DND-41 (cell line): Measurements from ENCODE around the gene KCNMA1.

Source experiments
- ATAC-seq: fragments of 200-7000 bp; cut with Tn5 transposase; 3 replicates; pipeline ENCODE4 v1.9.1; 2021; ENCODE audit warnings: low read depth; ENCODE audit not compliant: insufficient read depth
- DNase-seq: peaks from one replicate; pipeline ENCODE4 v3.0.0-alpha.2; 2020
- H2AFZ ChIP-seq: 2 replicates; pipeline ENCODE4 v1.6.0; 2012; ENCODE audit warnings: low read depth, low read length
- H3K27ac ChIP-seq: 2 replicates; pipeline ENCODE4 v1.5.1; 2012; ENCODE audit warnings: low read length, inconsistent platforms
- H3K27me3 ChIP-seq: fragments of 200-600 bp; sonication (generic); 2 replicates; pipeline ENCODE4 v1.6.0; 2012; ENCODE audit warnings: low read length, mild to moderate bottlenecking, inconsistent platforms; ENCODE audit not compliant: insufficient read depth, poor library complexity
- H3K36me3 ChIP-seq: 2 replicates; pipeline ENCODE4 v1.5.1; 2012; ENCODE audit warnings: low read length, inconsistent platforms; ENCODE audit not compliant: insufficient read depth
- H3K4me1 ChIP-seq: 2 replicates; pipeline ENCODE4 v1.5.1; 2012; ENCODE audit warnings: mild to moderate bottlenecking, low read length; ENCODE audit not compliant: insufficient read depth
- H3K4me2 ChIP-seq: 2 replicates; pipeline ENCODE4 v1.6.0; 2012; ENCODE audit warnings: mild to moderate bottlenecking, moderate library complexity, low read length, inconsistent platforms; ENCODE audit not compliant: insufficient read depth
- H3K4me3 ChIP-seq, 2 experiments: fragments of 200-600 bp in 1 of 2; shearing (Covaris generic) in 1 of 2; 2 replicates each; pipeline ENCODE4 v1.5.1; 2012 to 2016; ENCODE audit warnings: inconsistent platforms in 2 of 2, low read length in 2 of 2, mild to moderate bottlenecking in 2 of 2, low read depth in 1 of 2, moderate library complexity in 1 of 2
- H3K79me2 ChIP-seq: 2 replicates; pipeline ENCODE4 v1.6.0; 2012; ENCODE audit warnings: low read length, inconsistent platforms; ENCODE audit not compliant: insufficient read depth
- H3K9ac ChIP-seq: 2 replicates; pipeline ENCODE4 v1.6.0; 2012; ENCODE audit warnings: low read depth, mild to moderate bottlenecking, inconsistent platforms, low read length, moderate library complexity
- H3K9me3 ChIP-seq: 2 replicates; pipeline ENCODE4 v1.5.1; 2012; ENCODE audit warnings: low read length, moderate library complexity, mild to moderate bottlenecking, inconsistent platforms; ENCODE audit not compliant: insufficient read depth, severe bottlenecking
- H4K20me1 ChIP-seq: 2 replicates; pipeline ENCODE4 v1.6.0; 2012; ENCODE audit warnings: low read length; ENCODE audit not compliant: insufficient read depth
- EZH2 ChIP-seq: IDR thresholded peaks from 3 replicates; pipeline ENCODE4 v1.6.1; 2012; ENCODE audit warnings: borderline replicate concordance, low read depth, mild to moderate bottlenecking, moderate library complexity, low read length, inconsistent platforms; ENCODE audit not compliant: severe bottlenecking
- TF ChIP-seq, protein P1 (sequence below): IDR thresholded peaks from 2 replicates; pipeline ENCODE4 v1.5.1; 2012; ENCODE audit warnings: borderline replicate concordance, low read length, moderate library complexity, mild to moderate bottlenecking; ENCODE audit not compliant: poor library complexity, severe bottlenecking; ENCODE audit errors: extremely low read depth

Gene KCNMA1

DNA sequence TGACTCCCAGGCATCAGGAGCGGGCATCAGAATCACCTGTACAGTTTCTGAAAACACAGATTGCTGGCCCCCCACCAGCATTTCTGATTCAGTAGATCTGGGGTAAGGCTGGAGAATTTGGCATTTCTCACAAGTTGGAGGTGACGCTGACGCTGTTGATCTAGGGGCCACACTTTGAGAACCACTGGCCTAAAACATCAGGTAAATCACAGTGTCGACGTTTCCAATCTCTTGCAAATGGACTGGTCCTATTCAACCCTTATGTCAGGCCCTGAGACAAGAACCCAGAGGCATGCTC, 564.0 kb downstream of the KCNMA1 start:
- DNase-seq: no peak
- Histone ChIP-seq H3K9me3 (no peaks in the 10 kb centered on the region), H3K4me1 (no peaks in the 10 kb centered on the region), H2AFZ (no peak overlapping the region), H3K27me3 (no peaks in the 10 kb centered on the region), H3K79me2 (no peaks in the 10 kb centered on the region), H4K20me1 (no peaks in the 10 kb centered on the region), H3K36me3 (no peaks in the 10 kb centered on the region), H3K4me3 (no peak overlapping the region), H3K4me2 (no peak overlapping the region), H3K9ac (no peak overlapping the region), H3K27ac (no peak overlapping the region)
- TF ChIP-seq, protein P1, sequence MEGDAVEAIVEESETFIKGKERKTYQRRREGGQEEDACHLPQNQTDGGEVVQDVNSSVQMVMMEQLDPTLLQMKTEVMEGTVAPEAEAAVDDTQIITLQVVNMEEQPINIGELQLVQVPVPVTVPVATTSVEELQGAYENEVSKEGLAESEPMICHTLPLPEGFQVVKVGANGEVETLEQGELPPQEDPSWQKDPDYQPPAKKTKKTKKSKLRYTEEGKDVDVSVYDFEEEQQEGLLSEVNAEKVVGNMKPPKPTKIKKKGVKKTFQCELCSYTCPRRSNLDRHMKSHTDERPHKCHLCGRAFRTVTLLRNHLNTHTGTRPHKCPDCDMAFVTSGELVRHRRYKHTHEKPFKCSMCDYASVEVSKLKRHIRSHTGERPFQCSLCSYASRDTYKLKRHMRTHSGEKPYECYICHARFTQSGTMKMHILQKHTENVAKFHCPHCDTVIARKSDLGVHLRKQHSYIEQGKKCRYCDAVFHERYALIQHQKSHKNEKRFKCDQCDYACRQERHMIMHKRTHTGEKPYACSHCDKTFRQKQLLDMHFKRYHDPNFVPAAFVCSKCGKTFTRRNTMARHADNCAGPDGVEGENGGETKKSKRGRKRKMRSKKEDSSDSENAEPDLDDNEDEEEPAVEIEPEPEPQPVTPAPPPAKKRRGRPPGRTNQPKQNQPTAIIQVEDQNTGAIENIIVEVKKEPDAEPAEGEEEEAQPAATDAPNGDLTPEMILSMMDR: no peak
- no peak for TF ChIP-seq EZH2
- ATAC-seq: no peak

DNA sequence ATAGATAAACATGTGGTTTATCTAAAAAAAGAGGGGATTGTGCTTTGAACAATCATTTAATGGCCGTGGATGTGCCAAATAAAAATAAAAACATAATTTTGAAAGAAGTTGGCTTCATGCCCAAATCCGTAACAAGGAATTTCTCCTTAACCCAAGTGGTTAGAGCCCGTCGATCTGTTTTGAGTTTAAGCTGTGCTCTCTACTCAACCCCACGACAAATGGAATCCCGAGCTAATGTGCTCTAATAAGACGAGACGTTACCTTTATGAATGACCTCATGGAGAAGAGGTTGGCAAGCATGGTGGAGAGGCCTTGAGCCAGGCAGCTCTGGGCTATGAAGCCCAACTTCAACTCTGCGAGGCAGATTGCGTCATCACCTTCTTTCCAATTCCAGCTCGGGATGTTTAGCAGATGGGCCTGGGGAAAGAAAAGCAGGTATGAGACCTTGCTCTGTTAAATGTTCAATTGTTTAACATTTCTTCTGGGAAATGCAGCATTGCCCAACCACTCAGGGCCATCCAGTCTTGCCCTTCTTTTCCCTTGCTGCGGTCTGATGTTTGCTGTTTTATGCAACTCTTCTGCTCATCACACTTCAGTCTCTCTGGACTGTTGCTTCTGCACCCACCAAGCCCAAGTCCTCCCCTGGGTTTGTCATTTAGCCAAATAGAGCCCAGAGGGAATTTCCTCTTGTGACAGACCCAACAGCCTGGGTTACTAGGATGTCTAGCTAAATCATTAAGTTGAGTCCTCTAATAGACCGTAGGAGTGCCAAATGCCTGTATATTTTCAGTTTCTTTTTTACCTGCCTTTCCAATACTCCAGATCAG, 564.6 kb downstream of the KCNMA1 start:
- no peak for ATAC-seq
- no peaks in the 10 kb centered on the region for H3K9me3 ChIP-seq
- H3K4me2 ChIP-seq: no peak overlapping the region
- TF ChIP-seq EZH2: no peak
- no peaks in the 10 kb centered on the region for H3K27me3 ChIP-seq
- no peak overlapping the region for H3K9ac ChIP-seq
- H3K27ac ChIP-seq: no peak overlapping the region
- no peak for DNase-seq
- H3K4me1 ChIP-seq: no peaks in the 10 kb centered on the region
- H3K4me3 ChIP-seq: no peak overlapping the region
- no peaks in the 10 kb centered on the region for H3K79me2 ChIP-seq
- no peaks in the 10 kb centered on the region for H3K36me3 ChIP-seq
- H4K20me1 ChIP-seq: no peaks in the 10 kb centered on the region
- H2AFZ ChIP-seq: no peak overlapping the region

DNA sequence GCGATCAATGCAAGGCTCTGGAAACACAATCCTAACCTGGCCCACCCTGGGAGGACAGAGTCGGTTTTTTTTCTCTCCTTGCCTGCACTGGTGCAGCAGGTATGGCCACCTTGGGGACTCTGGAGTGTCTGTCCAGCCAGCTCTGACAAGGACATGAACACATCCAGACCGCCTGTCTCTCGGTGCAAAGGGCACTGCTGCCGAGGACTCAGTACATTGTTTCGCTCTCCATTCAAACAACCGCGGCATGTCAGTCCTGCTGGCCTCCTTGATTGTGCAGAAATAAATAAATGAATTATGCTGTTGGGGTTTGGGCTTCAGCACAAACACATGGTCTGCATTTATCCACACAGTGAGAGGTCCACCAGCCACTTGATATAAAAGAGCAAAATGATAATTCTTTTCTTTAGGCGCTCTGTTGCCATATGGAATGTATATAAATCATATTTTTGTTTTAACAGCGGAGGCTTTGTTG, 565.2 kb downstream of the KCNMA1 start:
- no peak for DNase-seq
- H2AFZ ChIP-seq: no peak overlapping the region
- H3K79me2 ChIP-seq: no peaks in the 10 kb centered on the region
- no peak overlapping the region for H3K4me2 ChIP-seq
- ATAC-seq: no peak
- H4K20me1 ChIP-seq: no peaks in the 10 kb centered on the region
- H3K4me3 ChIP-seq: no peak overlapping the region
- no peaks in the 10 kb centered on the region for H3K27me3 ChIP-seq
- no peak overlapping the region for H3K9ac ChIP-seq
- H3K27ac ChIP-seq: no peak overlapping the region
- H3K4me1 ChIP-seq: no peaks in the 10 kb centered on the region
- H3K36me3 ChIP-seq: no peaks in the 10 kb centered on the region
- no peaks in the 10 kb centered on the region for H3K9me3 ChIP-seq
- TF ChIP-seq, protein P1: no peak
- no peak for TF ChIP-seq EZH2

DNA sequence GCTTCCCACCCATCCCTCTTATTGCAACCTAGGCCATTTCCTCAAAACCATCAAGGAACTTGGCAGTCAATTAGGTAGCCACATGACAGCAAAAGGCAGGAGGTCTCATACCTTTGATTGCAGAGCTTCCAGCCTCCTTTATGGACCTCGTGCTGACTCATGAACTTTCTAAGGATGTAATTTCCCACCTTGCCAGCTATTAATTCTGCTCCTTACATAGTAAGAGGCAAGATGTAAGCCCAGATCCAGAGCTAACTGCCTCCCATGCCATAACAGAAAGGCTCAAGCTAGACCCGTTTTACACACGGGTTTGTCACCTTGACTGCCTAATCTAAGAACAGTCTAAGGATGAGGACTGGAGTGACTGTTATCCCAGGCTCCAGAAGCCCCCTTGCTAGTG, 565.7 kb downstream of the KCNMA1 start:
- no peak overlapping the region for H3K4me2 ChIP-seq
- H3K4me1 ChIP-seq: no peaks in the 10 kb centered on the region
- DNase-seq: no peak
- no peaks in the 10 kb centered on the region for H4K20me1 ChIP-seq
- ATAC-seq: no peak
- H2AFZ ChIP-seq: no peak overlapping the region
- H3K36me3 ChIP-seq: no peaks in the 10 kb centered on the region
- H3K4me3 ChIP-seq: no peak overlapping the region
- TF ChIP-seq, protein P1: no peak
- no peak for TF ChIP-seq EZH2
- no peaks in the 10 kb centered on the region for H3K9me3 ChIP-seq
- no peak overlapping the region for H3K27ac ChIP-seq
- no peak overlapping the region for H3K9ac ChIP-seq
- no peaks in the 10 kb centered on the region for H3K79me2 ChIP-seq
- peaks cover under 1% of the 10 kb centered on the region for H3K27me3 ChIP-seq
